ENCODE results near the gene WNK2.
"Not testable (repeated sequence)": the region's sequence is repeated elsewhere in the genome, so short reads cannot be mapped to it uniquely, and the experiment has no call there.

Gene WNK2

DNA sequence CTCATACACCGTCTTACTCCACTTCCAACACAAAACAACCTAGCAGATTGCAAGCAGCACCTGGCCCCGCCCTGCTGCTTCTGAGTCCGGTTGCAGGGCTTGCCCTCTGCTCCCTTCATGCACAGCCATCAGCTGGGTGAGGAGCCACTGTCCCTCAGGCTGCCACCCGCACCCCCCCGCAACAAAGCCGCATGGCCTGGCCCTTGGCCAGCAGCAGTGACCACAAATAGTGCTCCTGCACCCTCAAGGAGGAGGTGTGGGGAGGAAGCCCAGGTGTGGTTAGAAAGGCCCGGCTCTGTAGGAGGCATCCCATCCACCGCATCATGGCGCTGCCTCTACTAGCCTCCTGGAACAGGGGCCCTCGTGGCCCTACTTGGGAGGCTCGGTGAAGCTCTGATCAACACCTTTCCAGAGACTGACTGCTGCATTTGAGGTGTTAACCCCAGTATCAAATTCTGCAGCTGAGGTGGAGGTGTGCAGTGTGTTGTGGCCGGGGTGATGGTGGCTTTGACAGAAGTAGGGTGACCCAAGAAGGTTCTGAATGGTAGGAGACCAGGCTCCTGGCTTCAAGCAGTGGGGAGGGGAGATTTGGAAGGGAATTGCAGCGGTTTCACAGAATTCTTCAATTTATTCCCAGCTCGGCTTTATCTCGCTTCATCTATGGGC, 52.7 kb downstream of the WNK2 start:
- no peak for DNase-seq (ENCODE audit: low spot score)

DNA sequence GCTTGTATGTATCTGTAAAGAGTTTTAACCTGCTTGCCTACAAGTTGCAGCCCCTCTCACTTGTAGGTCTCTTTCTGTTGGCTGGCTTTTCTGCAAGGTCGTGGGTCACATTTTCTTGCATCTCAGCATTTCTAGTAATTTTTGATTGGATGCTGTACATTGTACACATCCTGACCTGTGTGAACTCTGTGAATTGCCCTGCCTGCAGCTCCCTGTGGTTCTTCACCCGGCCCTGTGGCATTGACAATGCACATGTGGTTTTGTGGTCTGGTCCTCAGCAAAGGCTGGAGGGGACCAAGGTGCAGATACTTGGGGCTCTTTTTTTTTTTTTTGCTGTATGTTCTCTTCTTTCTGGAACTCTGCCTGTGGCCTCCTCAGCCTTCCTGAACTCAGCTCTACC, 53.6 kb downstream of the WNK2 start:
- no peak for DNase-seq (ENCODE audit: low spot score)

DNA sequence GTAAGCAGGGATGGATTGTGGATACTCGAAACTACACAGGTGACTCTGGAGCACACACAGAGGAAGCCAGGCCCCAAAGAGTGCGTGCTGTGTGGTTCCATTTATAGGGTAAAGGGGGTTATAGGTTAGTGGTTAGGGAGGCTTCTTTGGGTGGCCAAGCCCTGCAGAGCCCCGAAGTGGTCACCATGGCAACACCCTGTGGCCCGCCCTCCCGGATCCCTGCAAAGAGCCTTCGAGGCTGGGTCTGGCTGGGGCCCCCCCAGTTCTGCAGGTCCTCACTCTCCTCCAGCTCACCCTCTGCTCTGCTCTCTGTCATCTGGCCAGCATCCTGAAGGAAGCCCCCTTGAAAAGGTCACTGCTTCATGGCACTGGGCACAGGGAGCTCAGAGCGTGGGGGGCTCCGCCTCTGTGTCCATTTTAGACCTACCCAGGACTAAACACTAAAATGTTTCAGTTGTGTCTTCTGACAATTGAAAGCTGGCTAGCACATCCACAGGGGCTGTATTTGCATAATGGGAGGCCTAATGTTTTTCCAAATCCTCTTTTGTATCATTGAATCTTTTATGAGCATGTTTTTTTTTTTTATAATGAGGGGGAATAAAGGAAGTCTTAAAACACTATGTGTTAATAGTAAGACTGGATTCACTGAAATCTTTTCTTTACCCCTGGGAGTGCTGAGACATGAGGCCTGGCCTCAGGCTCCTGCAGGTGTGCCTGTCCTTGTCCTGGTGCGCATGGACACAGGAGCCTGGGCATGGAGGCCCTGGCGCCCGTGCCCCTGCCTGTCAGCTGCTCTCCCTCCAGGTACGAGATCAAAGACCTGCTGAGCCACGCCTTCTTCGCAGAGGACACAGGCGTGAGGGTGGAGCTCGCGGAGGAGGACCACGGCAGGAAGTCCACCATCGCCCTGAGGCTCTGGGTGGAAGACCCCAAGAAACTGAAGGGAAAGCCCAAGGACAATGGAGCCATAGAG, 55.3 kb downstream of the WNK2 start:
- DNase-seq (ENCODE audit: low spot score), result no peak

DNA sequence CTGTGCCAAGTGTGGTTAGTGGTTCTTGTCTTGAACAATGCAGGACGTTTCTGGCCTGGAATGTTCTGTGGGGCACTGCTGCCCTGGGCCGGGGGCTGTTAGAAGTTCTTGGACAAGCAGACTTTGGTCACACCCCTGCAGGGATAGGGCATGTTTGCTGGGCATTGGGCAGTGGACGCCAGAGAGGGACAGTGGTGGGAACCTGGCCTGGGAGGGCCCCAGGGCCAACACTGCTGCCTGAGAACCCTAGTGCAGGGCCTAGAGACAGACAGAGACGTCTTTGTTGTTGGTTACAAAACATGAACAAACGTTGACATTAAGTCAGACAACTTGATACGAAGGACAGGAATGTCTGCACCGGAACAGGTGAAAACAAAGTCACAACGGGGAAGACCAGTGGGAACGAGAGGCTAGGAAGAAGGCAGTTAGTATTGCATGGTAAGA, 57.0 kb downstream of the WNK2 start:
- DNase-seq (ENCODE audit: low spot score), result no peak

DNA sequence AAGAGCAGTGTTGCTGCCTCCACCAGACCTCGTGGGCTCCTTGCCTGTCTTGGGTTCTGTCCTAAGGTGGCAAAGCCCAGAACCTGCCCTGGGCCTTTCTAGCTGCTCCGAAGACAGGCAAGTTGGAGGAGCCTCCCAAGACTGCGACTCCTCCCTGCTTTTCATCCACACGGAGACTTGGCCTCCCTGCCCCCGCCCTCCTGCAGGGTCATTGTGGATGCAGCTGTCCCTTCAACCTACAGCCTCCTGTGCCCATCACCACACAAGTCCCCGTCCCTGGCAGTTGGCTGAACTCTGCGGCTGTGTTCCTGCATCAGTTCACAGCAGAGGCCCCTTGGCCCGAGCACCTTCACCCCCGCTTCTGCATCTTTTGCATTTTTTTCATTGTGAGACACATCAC, 59.2 kb downstream of the WNK2 start:
- no peak for DNase-seq (ENCODE audit: low spot score)

DNA sequence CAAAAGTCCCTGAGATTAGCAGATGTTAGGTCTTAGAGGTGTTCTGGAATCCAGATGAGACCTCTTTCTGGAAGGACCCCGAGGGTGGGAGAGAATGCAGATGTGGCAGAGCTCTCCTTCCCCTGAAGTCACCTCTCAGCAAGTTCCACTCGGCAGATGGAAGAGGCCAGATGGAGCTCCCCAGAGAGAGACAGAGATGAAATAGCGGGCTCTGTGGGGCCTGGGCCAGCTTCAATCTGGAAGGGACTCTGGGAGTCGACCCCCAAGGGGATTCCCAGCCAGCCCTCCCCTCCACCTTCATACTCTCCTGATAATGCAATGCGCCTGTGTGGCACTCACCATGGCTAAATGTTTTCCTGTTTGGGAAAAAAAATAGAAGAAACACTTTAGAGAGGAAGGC, 60.2 kb downstream of the WNK2 start:
- no peak for DNase-seq (ENCODE audit: low spot score)

DNA sequence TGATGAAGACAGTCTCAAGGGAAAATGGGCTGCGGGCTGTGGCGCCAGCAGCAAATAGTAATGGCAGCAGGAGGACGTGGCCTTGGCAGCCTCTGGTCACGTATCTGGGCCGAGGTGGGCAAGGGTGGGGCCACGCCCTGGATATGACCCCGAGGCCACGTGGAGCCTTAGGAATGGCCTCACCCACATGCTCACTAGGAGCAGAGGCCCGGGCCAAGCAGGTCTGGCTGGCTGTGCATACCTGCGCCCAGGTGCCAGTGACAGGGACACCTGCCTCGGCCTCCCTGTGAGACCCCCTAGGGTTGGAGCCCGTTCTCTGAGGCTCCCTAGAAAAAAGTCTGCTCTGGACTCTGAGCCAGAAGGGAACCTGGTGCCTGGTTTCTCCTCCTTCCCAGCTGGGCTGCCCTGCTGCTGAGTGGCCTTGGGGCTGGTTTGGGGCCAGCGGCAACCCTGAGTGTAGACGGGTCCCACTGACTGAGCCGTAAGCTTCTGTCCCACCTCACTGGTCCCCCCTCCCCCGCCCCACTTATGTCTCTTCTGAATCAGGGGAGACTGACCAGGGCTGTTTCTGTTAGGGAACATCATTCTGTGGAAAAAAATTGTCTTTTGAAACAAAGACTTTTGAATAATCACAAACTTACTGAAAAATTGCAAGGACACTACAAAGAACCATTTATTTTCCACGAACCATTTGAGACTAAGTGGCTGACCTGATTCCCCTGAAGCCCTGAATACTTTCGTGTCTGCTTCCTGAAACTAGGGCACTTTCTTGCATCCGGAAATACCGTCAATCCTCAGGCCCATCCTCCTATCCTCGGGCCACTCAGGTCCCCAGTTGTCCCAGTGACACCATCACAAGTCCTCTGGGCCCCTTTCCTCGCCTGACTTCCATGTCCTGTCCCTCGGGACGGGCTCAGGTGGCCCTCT, 60.8 kb downstream of the WNK2 start:
- no peak for DNase-seq (ENCODE audit: low spot score)

DNA sequence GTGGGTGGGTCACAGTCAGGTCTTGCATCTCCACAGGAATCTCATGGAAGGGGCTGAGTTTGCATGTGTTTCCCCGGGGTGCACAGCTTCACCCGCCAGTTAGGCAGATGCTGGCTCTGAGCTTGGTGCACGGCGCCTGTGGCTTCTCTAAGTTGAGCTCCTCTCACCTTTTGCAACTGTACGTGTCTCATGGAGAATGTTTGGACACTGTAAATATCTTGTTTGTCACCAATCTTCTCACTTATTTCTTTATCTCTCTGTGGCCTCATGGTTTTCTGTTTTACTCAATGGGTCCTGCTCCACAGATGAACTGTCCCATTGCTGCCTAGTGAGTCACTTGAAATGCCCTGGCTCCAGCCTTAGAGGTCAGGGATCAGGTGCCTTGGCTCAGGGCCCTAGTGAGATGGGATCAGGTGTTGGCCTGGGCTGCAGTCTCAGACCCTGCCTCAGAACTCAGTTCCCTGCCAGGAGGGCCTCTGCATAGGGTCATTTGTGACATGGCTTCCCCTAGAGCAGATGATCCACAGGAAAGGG, 61.6 kb downstream of the WNK2 start:
- no peak for DNase-seq (ENCODE audit: low spot score)

DNA sequence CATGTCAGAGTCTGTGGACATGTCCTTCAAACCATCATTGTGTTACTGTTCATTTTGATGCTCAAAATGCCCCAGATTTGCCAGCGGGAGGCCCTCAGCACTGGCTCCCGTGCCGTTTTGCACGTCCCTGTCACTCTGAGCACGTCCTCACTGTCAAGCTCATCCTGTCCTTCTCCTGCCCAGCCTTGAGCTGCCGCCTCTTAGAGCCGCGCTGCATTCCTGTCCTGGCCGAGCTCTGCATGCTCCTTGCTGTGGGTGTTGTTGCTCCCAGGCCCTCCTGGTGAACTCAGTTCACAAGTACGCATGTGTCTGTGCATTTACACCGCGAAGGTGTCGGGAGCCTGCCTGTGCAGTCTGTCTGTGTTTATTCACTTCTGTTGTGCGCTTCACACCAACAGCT, 62.2 kb downstream of the WNK2 start:
- no peak for DNase-seq (ENCODE audit: low spot score)

DNA sequence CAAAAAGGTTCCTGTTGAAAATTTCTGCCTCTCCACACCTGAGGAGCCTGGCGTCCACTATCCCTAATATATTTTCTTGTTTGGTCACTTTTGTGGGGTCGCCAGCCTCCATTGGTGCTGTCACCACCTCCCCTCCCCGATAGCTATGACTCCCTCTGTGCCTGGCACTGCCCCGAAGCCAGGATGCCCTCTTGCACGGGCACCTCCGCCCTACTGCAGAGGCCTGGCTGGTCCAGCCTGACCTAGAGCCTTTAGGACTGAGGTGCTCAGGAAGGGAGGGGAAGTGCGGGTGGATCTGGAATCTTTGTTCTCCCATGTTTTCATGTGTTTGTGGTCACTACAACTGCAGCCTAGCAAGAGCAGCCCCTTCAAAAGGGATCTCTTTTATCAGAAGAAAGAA, 62.6 kb downstream of the WNK2 start:
- no peak for DNase-seq (ENCODE audit: low spot score)

DNA sequence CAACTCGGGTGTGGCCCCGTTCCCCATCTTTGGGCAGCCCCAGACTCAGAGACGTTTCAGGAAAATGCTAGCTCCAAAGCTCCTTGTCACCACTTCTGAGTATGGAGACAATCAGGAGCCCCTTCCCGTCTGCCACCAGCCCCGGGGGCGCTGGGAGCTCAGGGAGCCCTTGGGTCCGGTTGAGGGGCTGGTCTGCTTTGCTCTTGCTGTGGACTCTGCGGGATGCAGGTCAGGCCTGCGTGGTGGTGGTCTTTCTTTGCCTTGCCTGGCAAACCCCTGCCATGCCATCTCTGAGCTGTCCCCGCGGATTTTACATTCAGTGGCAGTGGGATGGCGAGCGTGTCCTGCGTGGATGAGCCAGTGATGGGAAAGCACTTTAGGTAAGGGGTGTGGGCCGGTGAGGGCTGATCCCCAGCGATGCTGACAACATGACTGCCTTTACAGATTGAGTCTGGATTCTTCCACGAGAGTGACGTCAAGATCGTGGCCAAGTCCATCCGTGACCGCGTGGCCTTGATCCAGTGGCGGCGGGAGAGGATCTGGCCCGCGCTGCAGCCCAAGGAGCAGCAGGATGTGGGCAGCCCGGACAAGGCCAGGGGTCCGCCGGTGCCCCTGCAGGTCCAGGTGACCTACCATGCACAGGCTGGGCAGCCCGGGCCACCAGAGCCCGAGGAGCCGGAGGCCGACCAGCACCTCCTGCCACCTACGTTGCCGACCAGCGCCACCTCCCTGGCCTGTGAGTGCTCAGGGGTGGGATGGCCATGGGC, 63.3 kb downstream of the WNK2 start:
- DNase-seq (ENCODE audit: low spot score), result no peak

DNA sequence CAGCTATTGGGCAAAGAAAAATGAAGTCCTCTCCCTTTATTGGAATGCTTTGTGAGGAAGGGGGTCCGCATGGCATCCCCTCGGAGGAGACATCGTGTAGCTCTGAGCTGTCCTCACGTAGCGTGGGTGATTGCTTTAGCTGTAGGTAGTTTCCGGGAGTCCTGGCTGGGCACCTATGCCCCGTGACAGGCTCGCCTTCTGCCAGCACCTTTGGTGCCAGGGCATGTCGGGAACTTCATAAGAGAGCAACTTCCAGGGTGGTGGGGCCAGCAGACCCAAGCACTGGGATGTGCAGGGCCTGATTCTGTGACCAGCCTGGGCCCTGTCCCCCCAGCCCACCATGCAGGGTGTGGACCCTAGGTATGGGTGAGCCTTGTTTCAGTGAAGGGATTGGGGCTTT, 64.0 kb downstream of the WNK2 start:
- no peak for DNase-seq (ENCODE audit: low spot score)

DNA sequence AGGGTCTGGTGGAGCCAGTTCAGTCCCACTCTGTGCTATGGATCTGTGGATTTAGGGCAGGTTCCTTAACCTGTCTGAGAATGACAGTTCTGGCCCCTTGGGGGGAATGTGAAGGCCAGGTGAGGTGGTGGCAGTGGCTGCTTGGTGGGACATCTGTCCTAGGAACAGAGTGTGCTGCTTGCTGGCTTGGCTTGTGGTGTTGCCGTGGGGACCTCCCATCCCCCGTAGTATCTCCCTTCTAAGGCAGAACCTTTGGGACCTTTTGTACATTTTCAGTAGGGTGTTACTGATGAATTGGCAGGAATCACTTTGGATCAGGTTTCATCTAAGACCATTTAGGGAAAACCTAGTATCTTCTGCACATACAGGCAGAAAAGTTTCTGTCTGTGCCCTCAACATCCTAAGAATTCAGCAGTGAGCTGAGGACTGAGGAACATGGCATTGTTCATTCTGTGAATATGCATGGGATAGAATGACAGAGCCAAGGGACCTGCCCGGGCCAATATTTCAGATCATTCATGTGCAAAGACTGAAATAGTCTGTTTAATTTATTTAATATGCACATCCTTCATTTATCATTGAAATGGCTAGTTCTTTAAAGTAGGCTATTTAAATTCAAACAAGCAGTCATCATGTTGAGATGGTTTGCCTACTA, 64.6 kb downstream of the WNK2 start:
- DNase-seq (ENCODE audit: low spot score), result no peak

DNA sequence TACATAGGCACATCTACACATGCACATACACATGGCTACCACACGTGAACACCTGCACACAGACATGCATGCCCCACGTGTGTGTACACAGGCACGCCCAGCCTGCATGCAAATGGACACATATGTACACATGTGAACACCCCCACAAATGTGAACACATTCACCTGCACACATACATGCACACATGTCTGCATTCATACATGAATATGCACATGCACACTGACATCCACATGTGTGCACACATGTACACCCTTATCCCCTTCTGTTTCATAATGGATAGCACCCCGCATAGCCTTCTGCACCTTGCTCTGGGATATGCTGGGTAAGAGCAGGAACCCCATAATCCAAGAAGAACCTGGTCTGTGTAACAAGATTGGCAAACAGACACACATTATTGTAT, 66.2 kb downstream of the WNK2 start:
- DNase-seq (ENCODE audit: low spot score), result no peak

DNA sequence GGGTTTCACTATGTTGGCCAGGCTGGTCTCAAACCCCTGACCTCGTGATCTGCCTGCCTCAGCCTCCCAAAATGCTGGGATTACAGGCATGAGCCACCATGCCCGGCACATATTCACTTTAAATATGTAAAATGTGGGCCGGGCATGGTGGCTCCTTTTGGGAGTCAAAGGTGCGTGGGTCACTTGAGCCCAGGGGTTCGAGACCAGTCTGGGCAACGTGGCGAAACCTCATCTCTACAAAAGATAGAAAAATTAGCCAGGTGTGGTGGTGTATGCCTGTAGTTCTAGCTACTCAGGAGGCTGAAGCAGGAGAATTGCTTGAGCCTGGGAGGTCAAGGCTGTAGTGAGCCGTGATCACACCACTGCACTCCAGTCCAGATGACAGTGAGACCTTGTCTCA, 67.4 kb downstream of the WNK2 start:
- DNase-seq (ENCODE audit: low spot score), result not testable (repeated sequence)

DNA sequence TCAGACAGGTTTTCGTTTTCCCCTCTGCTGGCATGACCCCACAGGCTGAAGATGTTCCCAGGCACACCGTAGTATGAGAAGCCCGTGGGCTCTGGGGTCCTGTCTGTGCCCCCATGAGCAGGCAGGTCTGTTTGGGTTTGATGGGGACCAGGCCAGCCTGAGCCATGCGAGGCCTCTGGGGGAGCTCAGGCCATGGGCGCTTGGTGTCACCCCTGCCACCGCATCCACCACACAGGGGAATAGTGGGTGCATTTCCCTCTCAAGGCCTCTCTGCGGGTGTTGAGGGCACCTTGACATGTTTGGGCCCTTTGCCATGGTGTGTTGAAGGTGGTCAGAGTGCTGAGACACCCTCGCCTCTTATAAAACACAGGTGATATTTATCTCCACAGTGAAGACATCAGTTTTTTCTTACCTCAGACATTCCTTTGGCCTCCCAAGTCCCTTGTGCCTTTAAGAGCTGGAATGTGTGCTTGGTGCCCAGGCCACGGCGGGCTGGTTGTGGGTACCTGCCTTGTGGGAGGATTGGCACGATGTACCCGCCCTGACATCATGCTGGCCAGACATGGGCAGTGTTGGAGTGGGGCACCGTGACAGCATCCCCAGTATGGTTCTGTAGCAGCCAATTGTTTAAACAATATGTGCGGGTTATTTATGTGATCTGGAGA, 68.3 kb downstream of the WNK2 start:
- no peak for DNase-seq (ENCODE audit: low spot score)

DNA sequence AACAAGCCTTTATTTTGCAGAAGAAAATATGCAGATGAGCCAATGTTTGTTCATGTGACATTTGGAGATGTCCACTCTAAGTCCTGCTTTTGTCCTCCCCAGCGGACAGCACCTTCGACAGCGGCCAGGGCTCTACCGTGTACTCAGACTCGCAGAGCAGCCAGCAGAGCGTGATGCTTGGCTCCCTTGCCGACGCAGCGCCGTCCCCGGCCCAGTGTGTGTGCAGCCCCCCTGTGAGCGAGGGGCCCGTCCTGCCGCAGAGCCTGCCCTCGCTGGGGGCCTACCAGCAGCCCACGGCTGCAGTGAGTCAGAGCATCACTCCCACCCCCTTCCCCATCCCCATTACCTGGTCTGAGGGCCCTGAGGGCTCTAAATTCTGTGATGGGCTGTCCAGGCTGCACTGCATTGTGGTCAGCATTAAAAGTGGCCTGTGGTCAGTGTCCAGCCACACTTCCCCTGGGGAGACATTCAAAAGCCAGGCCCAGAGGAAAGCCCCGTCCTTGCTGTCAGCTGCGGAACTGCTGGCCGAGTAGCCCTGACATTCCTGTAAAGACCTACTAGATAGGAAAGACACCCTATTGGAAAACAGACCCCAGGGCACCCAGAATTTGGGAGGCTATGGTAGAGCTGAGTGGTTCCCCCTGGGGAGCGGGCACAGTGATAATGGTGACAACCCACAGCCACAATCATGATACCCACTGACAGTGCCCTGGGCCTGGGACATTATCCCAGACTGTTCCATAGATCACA, 69.0 kb downstream of the WNK2 start:
- no peak for DNase-seq (ENCODE audit: low spot score)

DNA sequence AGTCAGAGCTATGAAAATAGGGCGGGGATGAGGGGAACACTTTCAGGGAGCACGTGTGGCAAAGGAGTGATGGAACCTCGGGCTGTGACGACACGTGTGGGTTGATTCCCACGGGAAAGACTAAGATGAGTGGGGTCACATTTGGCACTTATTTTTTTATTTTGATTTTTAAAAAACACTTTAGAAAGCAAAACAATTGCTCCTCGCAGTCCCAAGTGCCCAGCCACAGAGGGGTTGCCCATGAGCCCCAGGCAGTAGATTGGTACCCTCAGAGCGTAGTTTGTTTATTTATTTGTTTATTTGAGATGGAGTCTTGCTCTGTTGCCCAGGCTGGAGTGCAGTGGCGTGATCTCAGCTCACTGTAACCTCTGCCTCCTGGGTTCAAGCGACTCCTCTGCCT, 69.7 kb downstream of the WNK2 start:
- DNase-seq (ENCODE audit: low spot score), result no peak

DNA sequence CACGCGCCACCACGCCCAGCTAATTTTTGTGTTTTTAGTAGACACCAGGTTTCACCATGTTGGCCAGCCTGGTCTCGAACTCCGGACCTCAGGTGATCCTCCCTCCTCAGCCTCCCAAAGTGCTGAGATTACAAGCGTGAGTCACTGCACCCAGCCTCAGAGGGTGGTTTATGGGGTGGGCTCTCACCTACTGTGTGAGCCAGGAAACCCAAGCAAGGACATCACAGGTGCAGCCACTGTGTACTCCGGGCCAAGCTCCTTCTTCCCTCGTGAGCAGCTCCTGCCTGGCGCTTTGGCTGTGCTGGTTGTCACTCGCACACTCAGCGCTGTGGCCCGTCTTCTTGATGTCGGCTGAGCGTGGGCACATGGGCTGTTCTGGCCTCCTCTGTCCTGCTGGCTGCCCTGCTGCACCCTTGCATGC, 70.1 kb downstream of the WNK2 start:
- DNase-seq (ENCODE audit: low spot score), result no peak

Data from HuH-7.5 (cell line).